WTC11 (cell line): ENCODE measurements around the gene ST8SIA1.

ENCODE experiments used
- ESRRA ChIP-seq: sonication (generic); formaldehyde crosslinking; IDR thresholded peaks from 2 replicates; pipeline ENCODE4 v1.8.1; 2022; ENCODE audit warnings: mild to moderate bottlenecking, missing genetic modification reagents, borderline replicate concordance
- GRHL2 ChIP-seq: fragments of 250-450 bp; sonication (Bioruptor Pico); IDR thresholded peaks from 2 replicates; pipeline ENCODE4 v1.8.0; 2022; ENCODE audit warnings: mild to moderate bottlenecking, moderate library complexity; ENCODE audit not compliant: insufficient replicate concordance, severe bottlenecking
- ZNF263 ChIP-seq: sonication (generic); formaldehyde crosslinking; IDR thresholded peaks from 2 replicates; pipeline ENCODE4 v1.8.1; 2022; ENCODE audit warnings: low read depth, mild to moderate bottlenecking, moderate library complexity, missing genetic modification reagents
- TF ChIP-seq, protein P1 (sequence below): sonication (generic); formaldehyde crosslinking; IDR thresholded peaks from 2 replicates; pipeline ENCODE4 v1.8.0; 2022; ENCODE audit warnings: mild to moderate bottlenecking, missing genetic modification reagents
- TF ChIP-seq, protein P2 (sequence below): fragments of 200-600 bp; IDR thresholded peaks from 2 replicates; pipeline ENCODE4 v1.8.0; 2022; ENCODE audit warnings: antibody characterized with exemption

DNA sequence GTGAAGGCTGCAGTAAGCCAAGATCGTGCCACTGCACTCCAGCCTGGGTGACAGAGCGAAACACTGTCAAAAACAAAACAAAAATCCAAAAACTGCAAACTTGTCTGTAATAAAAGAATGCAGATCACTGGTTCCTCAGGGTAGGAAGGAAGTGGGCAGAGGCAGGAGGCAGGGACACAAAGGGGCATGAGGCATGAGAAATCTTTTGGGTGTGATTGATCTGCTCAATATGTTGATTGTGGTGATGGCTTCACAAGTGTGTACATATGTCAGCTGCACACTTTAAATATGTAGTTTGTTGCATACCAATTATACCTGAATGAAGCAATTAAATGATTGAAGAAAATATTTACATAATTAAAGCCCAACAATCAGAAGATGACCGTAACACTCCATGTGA, 170.9 kb downstream of the ST8SIA1 start:
- TF ChIP-seq, protein P1, sequence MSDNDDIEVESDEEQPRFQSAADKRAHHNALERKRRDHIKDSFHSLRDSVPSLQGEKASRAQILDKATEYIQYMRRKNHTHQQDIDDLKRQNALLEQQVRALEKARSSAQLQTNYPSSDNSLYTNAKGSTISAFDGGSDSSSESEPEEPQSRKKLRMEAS (CRISPR knock-in tag) = no peak
- TF ChIP-seq, protein P2, sequence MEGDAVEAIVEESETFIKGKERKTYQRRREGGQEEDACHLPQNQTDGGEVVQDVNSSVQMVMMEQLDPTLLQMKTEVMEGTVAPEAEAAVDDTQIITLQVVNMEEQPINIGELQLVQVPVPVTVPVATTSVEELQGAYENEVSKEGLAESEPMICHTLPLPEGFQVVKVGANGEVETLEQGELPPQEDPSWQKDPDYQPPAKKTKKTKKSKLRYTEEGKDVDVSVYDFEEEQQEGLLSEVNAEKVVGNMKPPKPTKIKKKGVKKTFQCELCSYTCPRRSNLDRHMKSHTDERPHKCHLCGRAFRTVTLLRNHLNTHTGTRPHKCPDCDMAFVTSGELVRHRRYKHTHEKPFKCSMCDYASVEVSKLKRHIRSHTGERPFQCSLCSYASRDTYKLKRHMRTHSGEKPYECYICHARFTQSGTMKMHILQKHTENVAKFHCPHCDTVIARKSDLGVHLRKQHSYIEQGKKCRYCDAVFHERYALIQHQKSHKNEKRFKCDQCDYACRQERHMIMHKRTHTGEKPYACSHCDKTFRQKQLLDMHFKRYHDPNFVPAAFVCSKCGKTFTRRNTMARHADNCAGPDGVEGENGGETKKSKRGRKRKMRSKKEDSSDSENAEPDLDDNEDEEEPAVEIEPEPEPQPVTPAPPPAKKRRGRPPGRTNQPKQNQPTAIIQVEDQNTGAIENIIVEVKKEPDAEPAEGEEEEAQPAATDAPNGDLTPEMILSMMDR = no peak
- no peak for TF ChIP-seq ZNF263
- no peak for TF ChIP-seq GRHL2 (CRISPR knock-in tag)
- no peak for TF ChIP-seq ESRRA (CRISPR knock-in tag)
